ENCODE data around the gene SLC19A1. TPM values are rescaled to one million over a fixed set of nuclear protein-coding genes. Genes with fewer than 3 reads are reported as not detected.

SLC19A1 gene
- total RNA-seq, 1 experiment from 2014 or later: 25.4 TPM

GRCh38 chr21:45578176-45578801 lies 36.0 kb upstream of the SLC19A1 start:
- Mint-ChIP-seq H3K9me3 (ENCODE audit: unreplicated experiment) (no peaks in the 10 kb centered on the region), H3K27me3 (ENCODE audit: insufficient read depth, unreplicated experiment) (peaks cover 13% of the 10 kb centered on the region), H3K36me3 (ENCODE audit: insufficient read depth, unreplicated experiment) (no peaks in the 10 kb centered on the region), H3K27ac (ENCODE audit: low read depth, unreplicated experiment) (no peak overlapping the region), H3K4me1 (ENCODE audit: insufficient read depth, unreplicated experiment) (no peaks in the 10 kb centered on the region), H3K4me3 (ENCODE audit: unreplicated experiment) (no peak overlapping the region)
- CTCF ChIA-PET: no interaction called here
- no TSS peak for BruUV-seq (replicated peaks)
- intact Hi-C loops (cut with micrococcal nuclease): no loop called here
- DNase-seq (ENCODE audit: unreplicated experiment): no peak
- POLR2A ChIA-PET: interaction anchor here (0.6 kb wide), 1 partner anchor 719 kb away, joined by 3 read pairs; no protein-coding TSS in a partner anchor
- TF ChIP-seq, protein P1, sequence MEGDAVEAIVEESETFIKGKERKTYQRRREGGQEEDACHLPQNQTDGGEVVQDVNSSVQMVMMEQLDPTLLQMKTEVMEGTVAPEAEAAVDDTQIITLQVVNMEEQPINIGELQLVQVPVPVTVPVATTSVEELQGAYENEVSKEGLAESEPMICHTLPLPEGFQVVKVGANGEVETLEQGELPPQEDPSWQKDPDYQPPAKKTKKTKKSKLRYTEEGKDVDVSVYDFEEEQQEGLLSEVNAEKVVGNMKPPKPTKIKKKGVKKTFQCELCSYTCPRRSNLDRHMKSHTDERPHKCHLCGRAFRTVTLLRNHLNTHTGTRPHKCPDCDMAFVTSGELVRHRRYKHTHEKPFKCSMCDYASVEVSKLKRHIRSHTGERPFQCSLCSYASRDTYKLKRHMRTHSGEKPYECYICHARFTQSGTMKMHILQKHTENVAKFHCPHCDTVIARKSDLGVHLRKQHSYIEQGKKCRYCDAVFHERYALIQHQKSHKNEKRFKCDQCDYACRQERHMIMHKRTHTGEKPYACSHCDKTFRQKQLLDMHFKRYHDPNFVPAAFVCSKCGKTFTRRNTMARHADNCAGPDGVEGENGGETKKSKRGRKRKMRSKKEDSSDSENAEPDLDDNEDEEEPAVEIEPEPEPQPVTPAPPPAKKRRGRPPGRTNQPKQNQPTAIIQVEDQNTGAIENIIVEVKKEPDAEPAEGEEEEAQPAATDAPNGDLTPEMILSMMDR (IDR thresholded peaks at IDR 0.05; ENCODE audit: unreplicated experiment): no peak

DNA sequence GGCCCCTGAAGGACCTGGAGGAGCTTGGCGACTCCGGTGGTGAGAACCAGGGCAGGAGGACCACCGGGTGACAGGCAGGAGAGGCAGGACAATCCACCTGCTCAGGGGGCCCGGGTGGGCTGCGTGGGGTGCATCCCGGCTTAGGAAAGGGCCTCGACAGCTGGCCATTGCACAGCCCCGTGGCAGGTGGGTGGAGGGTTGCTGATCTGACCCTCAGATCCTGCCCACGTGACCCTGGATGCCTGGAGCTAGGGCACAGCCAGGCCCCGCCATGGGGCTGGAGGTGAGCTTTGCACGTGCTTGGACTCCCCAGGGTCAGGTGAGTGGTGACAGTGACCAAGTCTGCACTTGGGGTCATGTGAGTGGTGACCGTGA lies 35.5 kb upstream of the SLC19A1 start:
- Mint-ChIP-seq H3K9me3 (ENCODE audit: unreplicated experiment) (no peaks in the 10 kb centered on the region), H3K4me3 (ENCODE audit: unreplicated experiment) (no peak overlapping the region), H3K27ac (ENCODE audit: low read depth, unreplicated experiment) (no peak overlapping the region), H3K27me3 (ENCODE audit: insufficient read depth, unreplicated experiment) (peaks cover 13% of the 10 kb centered on the region), H3K4me1 (ENCODE audit: insufficient read depth, unreplicated experiment) (no peaks in the 10 kb centered on the region), H3K36me3 (ENCODE audit: insufficient read depth, unreplicated experiment) (no peaks in the 10 kb centered on the region)
- intact Hi-C loops (cut with micrococcal nuclease): no loop called here
- CTCF ChIA-PET: no interaction called here
- BruUV-seq (replicated peaks): no TSS peak
- POLR2A ChIA-PET: no interaction called here
- DNase-seq (ENCODE audit: unreplicated experiment): no peak
- TF ChIP-seq, protein P1 (IDR thresholded peaks at IDR 0.05; ENCODE audit: unreplicated experiment): no peak

GRCh38 chr21:45576838-45577737 lies 34.8 kb upstream of the SLC19A1 start:
- intact Hi-C loops (cut with micrococcal nuclease): no loop called here
- CTCF ChIA-PET: interaction anchor here (0.6 kb wide), 1 partner anchor 21 kb away, joined by 4 read pairs; no protein-coding TSS in a partner anchor
- H3K27ac Mint-ChIP-seq (ENCODE audit: low read depth, unreplicated experiment): no peak overlapping the region

More at GRCh38 chr21:45576838-45577737, 34.8 kb upstream of the SLC19A1 start:
- Mint-ChIP-seq H3K4me3 (ENCODE audit: unreplicated experiment) (no peak overlapping the region), H3K4me1 (ENCODE audit: insufficient read depth, unreplicated experiment) (no peaks in the 10 kb centered on the region), H3K27me3 (ENCODE audit: insufficient read depth, unreplicated experiment) (peaks cover 15% of the 10 kb centered on the region), H3K36me3 (ENCODE audit: insufficient read depth, unreplicated experiment) (no peaks in the 10 kb centered on the region), H3K9me3 (ENCODE audit: unreplicated experiment) (no peaks in the 10 kb centered on the region)
- TF ChIP-seq, protein P1 (IDR thresholded peaks at IDR 0.05; ENCODE audit: unreplicated experiment): no peak
- BruUV-seq (replicated peaks): no TSS peak
- POLR2A ChIA-PET: interaction anchor here (0.7 kb wide), 1 partner anchor 703 kb away, joined by 3 read pairs; no protein-coding TSS in a partner anchor
- no peak for DNase-seq (ENCODE audit: unreplicated experiment)
